HCT116 (cell line): ENCODE data around the gene ZKSCAN4. TPM values are rescaled to one million over a fixed set of nuclear protein-coding genes. Genes with fewer than 3 reads are reported as not detected.

Experiments used
- ATAC-seq: fragments of 200-7000 bp; cut with Tn5 transposase; 2 replicates; pipeline ENCODE4 v1.9.1; 2020; ENCODE audit warnings: mild to moderate bottlenecking, moderate library complexity
- BruUV-seq: library from RNA; stranded (reverse); fragments of 400-500 nt; replicated peaks from 2 replicates; lab custom pipeline; 2021; lab: Mats Ljungman, UMichigan
- CTCF ChIA-PET: fragments of 300-600 bp; sonication (Branson Sonifier 250); formaldehyde crosslinking; loops from one replicate; lab custom pipeline; 2021; ENCODE audit warnings: antibody characterized with exemption; lab: Charles Lee
- POLR2A ChIA-PET: fragments of 300-600, 350-600 bp; sonication (Branson Sonifier 250); formaldehyde crosslinking; loops from one replicate; lab custom pipeline; 2021; ENCODE audit warnings: antibody characterized with exemption; lab: Charles Lee
- RAD21 ChIA-PET, 2 experiments: fragments of 300-600 bp; sonication (Branson Sonifier 250); formaldehyde crosslinking; loops; one replicate each; lab custom pipeline; 2023; ENCODE audit warnings: low total read pairs in 2 of 2; ENCODE audit not compliant: uncharacterized antibody in 2 of 2, unreplicated experiment in 2 of 2, low non-redundant PET in 1 of 2; lab: Charles Lee
- DNase-seq: peaks from one replicate; pipeline ENCODE4 v3.0.0-alpha.2; 2010; ENCODE audit warnings: low read depth, low spot score
- H2AFZ ChIP-seq: fragments of 200-600 bp; shearing (Covaris generic), sonication (generic); 2 replicates; pipeline ENCODE4 v1.6.1; 2017; ENCODE audit warnings: low read depth, mixed run types, mixed read lengths, antibody characterized with exemption, low read length; ENCODE audit not compliant: poor library complexity, severe bottlenecking
- H3K27ac ChIP-seq: 2 replicates; pipeline ENCODE4 v1.5.1; 2012; ENCODE audit warnings: low read depth, low read length
- H3K27me3 ChIP-seq: fragments of 200-600 bp; sonication (generic); 2 replicates; pipeline ENCODE4 v1.6.1; 2016; ENCODE audit warnings: mixed run types, low read length, mixed read lengths; ENCODE audit not compliant: insufficient read depth
- H3K36me3 ChIP-seq, 2 experiments: fragments of 200-500 bp in 1 of 2; fragments of 200-600 bp in 1 of 2; sonication (Bioruptor generic) in 1 of 2; sonication (generic) in 1 of 2; 2 replicates each; pipeline versions ENCODE4 v1.5.1 to v1.6.1; 2014 to 2016; ENCODE audit warnings: low read length in 2 of 2, inconsistent platforms in 1 of 2, mixed read lengths in 1 of 2, mixed run types in 1 of 2; ENCODE audit not compliant: insufficient read depth in 2 of 2, control insufficient read depth in 1 of 2
- H3K4me1 ChIP-seq, 2 experiments: fragments of 200-600 bp in 1 of 2; sonication (generic) in 1 of 2; 2 replicates each; pipeline versions ENCODE4 v1.5.1 to v1.6.1; 2012 to 2017; ENCODE audit warnings: low read length in 2 of 2, inconsistent platforms in 1 of 2, mild to moderate bottlenecking in 1 of 2, mixed read lengths in 1 of 2, mixed run types in 1 of 2, moderate library complexity in 1 of 2; ENCODE audit not compliant: insufficient read depth in 2 of 2, control insufficient read depth in 1 of 2
- H3K4me2 ChIP-seq: fragments of 200-600 bp; sonication (generic); 2 replicates; pipeline ENCODE4 v1.6.1; 2017; ENCODE audit warnings: mixed run types, low read length, mixed read lengths
- H3K4me3 ChIP-seq, 2 experiments: fragments of 200-600 bp in 1 of 2; sonication (generic) in 1 of 2; replicated peaks in 1 of 2; 2 replicates each; pipeline ENCODE4 v1.5.1; 2011 to 2016; ENCODE audit warnings: low read length in 2 of 2, control low read depth in 1 of 2, low read depth in 1 of 2, mild to moderate bottlenecking in 1 of 2, mixed read lengths in 1 of 2, mixed run types in 1 of 2
- H3K79me2 ChIP-seq: fragments of 200-600 bp; sonication (generic); 2 replicates; pipeline ENCODE4 v1.6.1; 2017; ENCODE audit warnings: mild to moderate bottlenecking, mixed run types, low read length, moderate library complexity, mixed read lengths; ENCODE audit not compliant: insufficient read depth
- H3K9ac ChIP-seq: fragments of 200-600 bp; sonication (generic); 2 replicates; pipeline ENCODE4 v1.6.1; 2016; ENCODE audit warnings: low read length, mixed read lengths
- H3K9me2 ChIP-seq: fragments of 200-600 bp; sonication (generic), shearing (Covaris generic); 2 replicates; pipeline ENCODE4 v1.6.1; 2017; ENCODE audit warnings: mixed run types, mild to moderate bottlenecking, moderate library complexity; ENCODE audit not compliant: insufficient read depth
- H3K9me3 ChIP-seq, 2 experiments: fragments of 200-500 bp in 1 of 2; fragments of 200-600 bp in 1 of 2; sonication (Bioruptor generic) in 1 of 2; sonication (generic) in 1 of 2; 2 replicates each; pipeline ENCODE4 v1.6.1; 2014 to 2017; ENCODE audit warnings: low read length in 2 of 2, mixed read lengths in 2 of 2, inconsistent platforms in 1 of 2, low read depth in 1 of 2, mild to moderate bottlenecking in 1 of 2, mixed run types in 1 of 2, moderate library complexity in 1 of 2; ENCODE audit not compliant: control insufficient read depth in 1 of 2, insufficient read depth in 1 of 2
- H4K20me1 ChIP-seq: fragments of 200-600 bp; sonication (generic), shearing (Covaris generic); 2 replicates; pipeline ENCODE4 v1.6.1; 2017; ENCODE audit warnings: mixed run types, mild to moderate bottlenecking, moderate library complexity; ENCODE audit not compliant: insufficient read depth
- CBX3 ChIP-seq: IDR thresholded peaks from 2 replicates; pipeline ENCODE4 v1.6.1; 2012; ENCODE audit warnings: low read depth
- EZH2 ChIP-seq: fragments of 200-600 bp; sonication (generic); IDR thresholded peaks from 2 replicates; pipeline ENCODE4 v1.6.1; 2017; ENCODE audit warnings: antibody characterized with exemption, mixed run types
- FOSL1 ChIP-seq: IDR thresholded peaks from 2 replicates; pipeline ENCODE4 v1.6.1; 2012; ENCODE audit warnings: low read depth
- MAX ChIP-seq: IDR thresholded peaks from 2 replicates; pipeline ENCODE4 v1.6.1; 2012
- POLR2A ChIP-seq: IDR thresholded peaks from 2 replicates; pipeline ENCODE4 v1.7.0; 2011; ENCODE audit warnings: borderline replicate concordance; ENCODE audit not compliant: insufficient read depth, insufficient read length; ENCODE audit errors: extremely low read depth
- RAD21 ChIP-seq: IDR thresholded peaks from 2 replicates; pipeline ENCODE4 v1.6.1; 2012; ENCODE audit warnings: low read depth, mild to moderate bottlenecking
- REST ChIP-seq: IDR thresholded peaks from 2 replicates; pipeline ENCODE4 v1.6.1; 2012; ENCODE audit warnings: low read depth
- YY1 ChIP-seq: IDR thresholded peaks from 2 replicates; pipeline ENCODE4 v1.6.1; 2011; ENCODE audit warnings: low read length, low read depth, moderate library complexity, mild to moderate bottlenecking; ENCODE audit not compliant: insufficient replicate concordance; ENCODE audit errors: extremely low read depth
- ZFX ChIP-seq: fragments of 450-650 bp; IDR thresholded peaks from 2 replicates; pipeline ENCODE4 v1.6.1; 2017
- intact Hi-C: fragments of 100-400 bp; cut with micrococcal nuclease; formaldehyde crosslinking; loops from 2 replicates; pipeline ENCODE4 v1.10.0; 2022
- total RNA-seq: library from RNA; stranded (reverse); gene quantifications from one replicate; pipeline ENCODE4 v1.2.1, GENCODE V29; 2021; ENCODE audit not compliant: unreplicated experiment

Gene ZKSCAN4
- total RNA-seq, 1 experiment from 2014 or later: 4.8 TPM

DNA sequence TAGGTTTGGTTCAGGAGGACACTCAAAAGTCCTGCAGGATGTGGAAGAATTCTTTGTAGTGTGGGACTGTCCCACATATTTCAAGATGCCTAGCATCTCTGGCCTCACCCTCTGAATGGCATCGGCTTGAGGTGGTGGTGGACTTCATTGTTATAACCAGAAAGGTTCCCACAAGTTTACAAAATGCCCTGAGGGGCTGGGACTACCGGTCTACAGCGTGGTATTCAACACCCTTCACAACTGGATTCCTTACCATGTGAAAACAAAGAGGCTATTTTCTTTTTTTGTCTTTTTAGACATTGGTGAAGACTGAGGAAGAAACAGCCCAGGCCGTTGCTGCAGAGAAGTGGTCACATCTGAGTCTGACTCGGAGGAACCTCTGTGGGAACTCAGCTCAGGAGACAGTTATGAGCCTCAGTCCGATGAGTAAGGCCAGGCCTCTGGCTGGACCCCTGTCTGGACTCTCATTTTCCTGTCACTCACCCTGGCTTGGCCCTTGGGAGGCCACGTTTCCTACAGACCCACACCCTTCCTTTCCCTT is 44.5 kb upstream of the ZKSCAN4 start (continued):
- TF ChIP-seq REST: no peak

GRCh38 chr6:28295326-28295725 is 43.3 kb upstream of the ZKSCAN4 start:
- POLR2A ChIA-PET: no interaction called here
- DNase-seq (no peak), ATAC-seq (no peak)
- Histone ChIP-seq H2AFZ (no peak overlapping the region), H3K27ac (no peak overlapping the region), H3K79me2 (no peaks in the 10 kb centered on the region), H3K36me3 (no peaks in the 10 kb centered on the region), H3K4me3 (no peak overlapping the region), H4K20me1 (no peaks in the 10 kb centered on the region), H3K9me3 (no peaks in the 10 kb centered on the region), H3K9ac (no peak overlapping the region), H3K4me2 (no peak overlapping the region), H3K9me2 (no peaks in the 10 kb centered on the region), H3K4me1 (no peaks in the 10 kb centered on the region), H3K27me3 (no peaks in the 10 kb centered on the region)
- CTCF ChIA-PET: no interaction called here
- intact Hi-C loops: no loop called here
- RAD21 ChIA-PET: no interaction called here
- no peak for TF ChIP-seq YY1
- no peak for TF ChIP-seq FOSL1
- no peak for TF ChIP-seq RAD21
- no peak for TF ChIP-seq CBX3
- no peak for TF ChIP-seq ZFX
- no peak for TF ChIP-seq POLR2A
- TF ChIP-seq MAX: no peak
- TF ChIP-seq EZH2: no peak
- BruUV-seq: no TSS peak
